GM19193 (cell line): Measurements from ENCODE around the gene RSRC1.

Source experiments
- POLR2A ChIP-seq: IDR thresholded peaks from 4 replicates; pipeline ENCODE4 v1.6.1; 2011; ENCODE audit not compliant: insufficient read depth, insufficient read length; ENCODE audit errors: extremely low read depth

Gene RSRC1

GRCh38 chr3:158407844-158408517 is 298.1 kb downstream of the RSRC1 start:
- TF ChIP-seq POLR2A = no peak

GRCh38 chr3:158418035-158418434 is 308.1 kb downstream of the RSRC1 start:
- no peak for TF ChIP-seq POLR2A

- no peak for TF ChIP-seq POLR2A
These were observed 310.1 kb downstream of the RSRC1 start for GRCh38 chr3:158419820-158420653.

- TF ChIP-seq POLR2A = no peak
These were observed 310.9 kb downstream of the RSRC1 start for GRCh38 chr3:158420654-158421396.

GRCh38 chr3:158430448-158430847 is 320.6 kb downstream of the RSRC1 start:
- no peak for TF ChIP-seq POLR2A

DNA sequence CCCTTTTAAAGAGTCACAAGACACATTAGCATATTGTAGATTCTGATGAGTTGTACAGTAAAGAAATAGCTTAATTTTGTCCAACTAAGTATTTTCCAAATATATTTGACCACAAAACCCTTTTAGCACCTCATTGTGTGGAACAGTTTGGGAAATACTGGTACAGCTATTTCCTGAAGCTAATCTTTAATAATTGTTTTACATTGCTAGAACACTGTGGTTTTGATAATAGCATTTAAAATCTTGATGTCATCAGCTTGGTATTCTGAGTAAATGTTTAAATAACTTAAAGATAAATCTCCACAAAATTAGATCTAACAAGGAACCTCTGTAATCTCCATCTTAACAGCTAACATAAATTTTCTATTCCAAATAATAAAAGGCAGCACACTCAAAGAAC is 321.1 kb downstream of the RSRC1 start:
- TF ChIP-seq POLR2A = no peak

- no peak for TF ChIP-seq POLR2A
These were observed 321.9 kb downstream of the RSRC1 start for GRCh38 chr3:158431829-158432228.

DNA sequence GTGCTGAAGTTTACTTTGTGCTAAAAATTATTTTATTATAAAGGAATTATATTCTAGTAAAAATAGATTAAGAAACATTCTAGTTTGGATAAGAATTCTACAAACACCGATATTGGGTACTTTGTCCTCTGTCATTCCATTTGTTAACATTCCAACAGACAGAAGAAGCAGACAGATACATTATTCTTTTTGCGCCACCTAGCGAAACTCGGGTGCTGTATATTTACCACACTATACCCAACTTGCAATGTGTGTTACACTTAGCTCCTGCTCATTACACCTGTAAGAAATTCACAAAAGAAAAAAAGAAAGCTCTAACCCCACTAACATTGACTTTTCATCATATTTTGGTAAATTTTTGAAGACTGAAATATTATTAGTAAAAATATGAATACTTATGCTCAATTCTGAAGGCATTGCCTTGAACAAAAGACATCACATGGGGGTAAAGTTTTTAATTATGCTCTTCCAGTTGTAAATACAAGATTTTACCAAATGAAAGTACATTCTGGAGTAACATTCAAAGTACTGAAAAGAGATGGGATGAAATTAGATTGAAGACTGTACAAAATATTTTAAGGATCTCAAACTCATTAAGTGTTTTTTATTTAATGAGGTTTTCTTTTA is 324.6 kb downstream of the RSRC1 start:
- no peak for TF ChIP-seq POLR2A

DNA sequence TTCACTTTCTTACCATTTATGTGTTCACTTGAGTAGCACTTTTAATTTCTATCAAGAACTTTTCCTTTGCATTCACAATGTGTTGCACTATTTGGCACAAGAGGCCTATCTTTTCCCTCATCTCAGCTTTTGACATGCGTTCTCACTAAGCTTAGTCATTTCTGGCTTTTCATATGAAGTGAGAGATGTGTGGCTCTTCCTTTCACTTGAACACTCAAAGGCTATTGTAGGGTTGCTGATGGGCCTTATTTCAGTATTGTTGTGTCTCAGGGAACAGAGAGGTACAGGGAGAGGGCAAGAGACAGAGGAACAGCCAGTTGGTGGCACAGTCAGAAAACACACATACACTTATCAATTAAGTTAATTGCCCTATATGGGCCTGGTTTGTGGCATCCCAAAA is 333.7 kb downstream of the RSRC1 start:
- TF ChIP-seq POLR2A = no peak

DNA sequence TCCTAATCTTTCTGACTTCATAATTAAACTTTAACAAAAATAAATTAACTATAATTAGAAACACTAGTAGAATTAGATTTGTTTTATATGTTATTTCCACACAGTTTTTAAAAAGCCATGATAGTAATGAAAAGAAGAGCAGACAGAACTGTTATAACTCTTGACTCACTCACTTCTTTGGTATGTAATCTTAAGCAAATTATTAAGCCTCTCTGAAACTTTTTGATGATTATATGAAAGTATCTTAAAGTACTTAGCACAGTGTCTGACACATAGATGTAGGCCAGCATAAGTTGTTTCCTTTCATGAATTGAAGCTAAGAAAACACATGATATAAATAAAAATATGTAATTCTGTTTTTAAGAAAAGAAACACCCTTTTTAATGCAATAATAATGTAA is 337.5 kb downstream of the RSRC1 start:
- no peak for TF ChIP-seq POLR2A

DNA sequence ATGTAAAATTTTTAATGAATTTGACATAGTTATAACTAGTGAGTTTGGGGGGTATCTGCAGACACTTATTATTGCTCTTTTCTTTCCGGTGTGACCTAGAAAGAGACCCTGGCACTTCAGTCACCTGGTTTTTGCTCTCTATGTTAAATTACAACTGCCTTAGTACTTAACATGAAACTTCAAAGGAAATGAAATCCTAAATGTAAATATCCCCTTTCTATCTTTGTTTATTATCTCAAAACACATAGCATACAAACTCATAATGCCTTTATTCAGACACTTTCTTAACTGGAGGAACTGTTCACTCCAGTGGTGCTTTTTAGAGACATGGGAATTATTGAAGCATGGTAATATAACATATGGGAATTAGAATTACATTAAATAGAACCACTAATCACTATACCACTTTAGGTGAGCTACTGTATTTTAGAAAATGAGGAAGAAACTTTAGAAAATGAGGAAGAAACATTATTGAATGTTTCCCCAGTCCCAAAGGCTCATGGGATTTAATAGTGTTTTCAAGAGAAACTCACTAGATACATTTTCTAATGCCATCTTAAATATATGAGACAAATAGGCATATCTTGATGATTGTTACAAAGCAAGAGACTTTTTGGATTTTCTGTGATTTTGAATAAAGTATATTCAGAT is 341.6 kb downstream of the RSRC1 start:
- no peak for TF ChIP-seq POLR2A

GRCh38 chr3:158452334-158452733 is 342.4 kb downstream of the RSRC1 start:
- TF ChIP-seq POLR2A = no peak

GRCh38 chr3:158453004-158453403 is 343.1 kb downstream of the RSRC1 start:
- no peak for TF ChIP-seq POLR2A

- TF ChIP-seq POLR2A = no peak
These were observed 344.0 kb downstream of the RSRC1 start for GRCh38 chr3:158453865-158454264.
